BLaER1 (cell line): ENCODE data around the gene INHBA.

Experiments
- H3K27ac ChIP-seq: shearing (Covaris generic); formaldehyde crosslinking; 2 replicates; pipeline ENCODE4 v1.8.1; 2022
- H3K27me3 ChIP-seq: shearing (Covaris generic); formaldehyde crosslinking; 2 replicates; pipeline ENCODE4 v1.8.1; 2022
- H3K36me3 ChIP-seq: shearing (Covaris generic); formaldehyde crosslinking; 2 replicates; pipeline ENCODE4 v1.8.1; 2022
- H3K4me1 ChIP-seq: shearing (Covaris generic); formaldehyde crosslinking; 2 replicates; pipeline ENCODE4 v1.8.1; 2022
- H3K4me2 ChIP-seq: shearing (Covaris generic); formaldehyde crosslinking; 2 replicates; pipeline ENCODE4 v1.8.1; 2022
- H3K4me3 ChIP-seq: shearing (Covaris generic); formaldehyde crosslinking; 2 replicates; pipeline ENCODE4 v1.8.1; 2022
- H3K9ac ChIP-seq: shearing (Covaris generic); formaldehyde crosslinking; 2 replicates; pipeline ENCODE4 v1.8.1; 2022
- H3K9me3 ChIP-seq: shearing (Covaris generic); formaldehyde crosslinking; 2 replicates; pipeline ENCODE4 v1.8.1; 2022
- H4K20me1 ChIP-seq: shearing (Covaris generic); formaldehyde crosslinking; 2 replicates; pipeline ENCODE4 v1.8.1; 2022
- Cebpa-rat ChIP-seq: shearing (Covaris generic); IDR thresholded peaks from 2 replicates; pipeline ENCODE4 v1.8.1; 2022

INHBA gene

DNA sequence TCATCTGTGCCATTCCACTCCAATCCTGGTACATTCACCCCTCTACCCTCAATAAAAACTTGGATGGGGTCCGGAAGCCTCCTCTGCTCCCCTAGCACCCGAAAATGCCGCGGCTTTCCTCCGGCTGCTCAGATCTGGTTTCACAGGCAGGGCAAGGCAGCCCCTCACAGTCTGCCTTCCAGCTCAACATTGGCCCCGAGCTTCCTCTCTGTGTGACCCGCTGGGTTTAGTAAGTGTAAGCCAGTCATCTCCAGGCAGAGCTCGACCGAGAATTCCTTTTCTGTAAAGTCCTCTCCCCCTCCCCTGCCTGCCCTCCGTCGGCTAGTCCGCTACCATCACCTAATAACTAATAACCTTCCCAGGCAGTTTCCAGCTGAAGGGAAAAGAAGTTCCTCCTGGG is 3.4 kb downstream of the INHBA start:
- Histone ChIP-seq H3K27me3 (peaks cover 37% of the 10 kb centered on the region), H3K4me1 (no peaks in the 10 kb centered on the region), H3K36me3 (no peaks in the 10 kb centered on the region), H3K4me3 (no peak overlapping the region), H3K27ac (no peak overlapping the region), H3K9me3 (no peaks in the 10 kb centered on the region), H4K20me1 (no peaks in the 10 kb centered on the region), H3K4me2 (no peak overlapping the region), H3K9ac (no peak overlapping the region)
- no peak for TF ChIP-seq Cebpa-rat

DNA sequence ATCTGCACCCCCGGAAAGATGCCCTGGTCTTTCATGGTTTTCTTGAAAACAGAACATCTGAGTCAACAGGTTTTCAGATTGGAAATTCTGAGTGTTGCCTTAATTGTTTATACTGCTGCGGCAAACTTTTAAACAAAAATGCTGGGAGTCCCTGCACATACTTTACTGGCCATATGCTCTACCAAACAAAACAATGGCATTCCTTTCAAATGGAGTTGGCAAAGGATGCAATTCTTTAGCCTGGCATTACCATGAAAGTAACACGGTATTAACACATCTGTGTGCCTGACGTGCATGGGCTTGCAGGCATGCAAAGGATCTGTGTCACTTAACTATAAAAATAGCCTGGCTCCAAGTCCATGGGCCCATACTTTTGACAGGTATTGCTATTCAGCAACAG is 4.2 kb downstream of the INHBA start:
- Histone ChIP-seq H3K9me3 (no peaks in the 10 kb centered on the region), H3K27ac (no peak overlapping the region), H3K27me3 (peaks cover 37% of the 10 kb centered on the region), H3K4me1 (no peaks in the 10 kb centered on the region), H3K36me3 (no peaks in the 10 kb centered on the region), H3K4me2 (no peak overlapping the region), H3K9ac (no peak overlapping the region), H4K20me1 (no peaks in the 10 kb centered on the region), H3K4me3 (no peak overlapping the region)
- TF ChIP-seq Cebpa-rat: no peak

DNA sequence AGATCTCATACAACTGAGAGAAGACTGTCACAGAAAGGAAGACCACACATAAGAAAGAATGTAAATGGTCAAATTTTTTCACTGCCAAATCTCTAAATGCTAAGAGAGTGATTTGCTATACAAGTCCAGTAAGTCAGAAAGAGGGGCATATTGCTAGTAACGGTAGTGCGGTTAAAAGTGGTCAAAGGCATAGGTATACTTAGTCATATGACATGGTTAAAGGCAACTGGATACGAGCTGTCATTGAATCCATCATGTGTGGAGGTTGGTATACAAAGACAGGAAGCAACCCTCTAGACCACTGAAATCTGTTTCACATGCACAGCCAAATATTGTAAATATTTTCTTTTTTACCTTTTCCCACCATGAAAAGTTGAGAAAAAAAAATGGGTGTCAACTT is 4.8 kb downstream of the INHBA start:
- Histone ChIP-seq H3K36me3 (no peaks in the 10 kb centered on the region), H3K27ac (no peak overlapping the region), H4K20me1 (no peaks in the 10 kb centered on the region), H3K9me3 (no peaks in the 10 kb centered on the region), H3K4me1 (no peaks in the 10 kb centered on the region), H3K4me2 (no peak overlapping the region), H3K27me3 (peaks cover 37% of the 10 kb centered on the region), H3K4me3 (no peak overlapping the region), H3K9ac (no peak overlapping the region)
- no peak for TF ChIP-seq Cebpa-rat

GRCh38 chr7:41696323-41696916 is 6.5 kb downstream of the INHBA start:
- Histone ChIP-seq H4K20me1 (no peaks in the 10 kb centered on the region), H3K4me3 (no peak overlapping the region), H3K36me3 (no peaks in the 10 kb centered on the region), H3K9me3 (no peaks in the 10 kb centered on the region), H3K27me3 (peaks cover 29% of the 10 kb centered on the region), H3K4me1 (no peaks in the 10 kb centered on the region), H3K27ac (no peak overlapping the region), H3K4me2 (no peak overlapping the region), H3K9ac (no peak overlapping the region)
- TF ChIP-seq Cebpa-rat: no peak

DNA sequence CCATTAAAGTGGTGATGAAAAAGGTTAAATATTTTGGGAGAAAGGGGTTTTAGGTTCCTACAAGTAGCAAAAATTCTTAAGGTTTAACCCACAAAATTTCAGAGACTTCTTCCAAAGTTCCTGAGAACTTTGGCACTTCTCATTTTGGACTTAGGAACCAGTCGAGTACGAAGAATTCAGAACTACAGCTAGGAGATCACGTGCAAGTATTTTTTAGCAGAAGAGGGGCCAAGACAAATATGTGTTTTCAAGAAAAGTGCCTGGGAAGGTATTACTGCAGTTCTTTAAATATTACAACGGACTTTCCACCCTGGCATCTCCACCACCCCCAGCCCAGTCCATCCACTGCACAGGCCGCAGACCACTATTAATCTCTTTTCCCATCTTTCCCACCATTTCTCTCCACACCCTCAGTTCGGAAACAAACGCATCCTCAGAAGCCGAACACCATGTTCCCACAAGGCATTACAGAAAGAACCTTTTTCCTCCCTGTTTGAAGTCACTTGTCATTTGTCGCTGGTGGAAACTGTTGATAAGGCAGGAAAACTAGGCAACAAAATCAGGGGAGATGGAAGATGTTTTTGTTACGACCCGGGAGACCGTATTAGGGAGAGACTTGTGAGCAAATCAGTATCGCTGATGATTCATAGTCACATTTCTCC is 7.1 kb downstream of the INHBA start:
- Histone ChIP-seq H3K36me3 (no peaks in the 10 kb centered on the region), H3K27ac (no peak overlapping the region), H3K9ac (no peak overlapping the region), H3K27me3 (peaks cover 23% of the 10 kb centered on the region), H3K4me2 (no peak overlapping the region), H4K20me1 (no peaks in the 10 kb centered on the region), H3K9me3 (no peaks in the 10 kb centered on the region), H3K4me3 (no peak overlapping the region), H3K4me1 (no peaks in the 10 kb centered on the region)
- TF ChIP-seq Cebpa-rat: no peak

GRCh38 chr7:41694495-41694894 is 8.4 kb downstream of the INHBA start:
- H4K20me1 ChIP-seq: no peaks in the 10 kb centered on the region

DNA sequence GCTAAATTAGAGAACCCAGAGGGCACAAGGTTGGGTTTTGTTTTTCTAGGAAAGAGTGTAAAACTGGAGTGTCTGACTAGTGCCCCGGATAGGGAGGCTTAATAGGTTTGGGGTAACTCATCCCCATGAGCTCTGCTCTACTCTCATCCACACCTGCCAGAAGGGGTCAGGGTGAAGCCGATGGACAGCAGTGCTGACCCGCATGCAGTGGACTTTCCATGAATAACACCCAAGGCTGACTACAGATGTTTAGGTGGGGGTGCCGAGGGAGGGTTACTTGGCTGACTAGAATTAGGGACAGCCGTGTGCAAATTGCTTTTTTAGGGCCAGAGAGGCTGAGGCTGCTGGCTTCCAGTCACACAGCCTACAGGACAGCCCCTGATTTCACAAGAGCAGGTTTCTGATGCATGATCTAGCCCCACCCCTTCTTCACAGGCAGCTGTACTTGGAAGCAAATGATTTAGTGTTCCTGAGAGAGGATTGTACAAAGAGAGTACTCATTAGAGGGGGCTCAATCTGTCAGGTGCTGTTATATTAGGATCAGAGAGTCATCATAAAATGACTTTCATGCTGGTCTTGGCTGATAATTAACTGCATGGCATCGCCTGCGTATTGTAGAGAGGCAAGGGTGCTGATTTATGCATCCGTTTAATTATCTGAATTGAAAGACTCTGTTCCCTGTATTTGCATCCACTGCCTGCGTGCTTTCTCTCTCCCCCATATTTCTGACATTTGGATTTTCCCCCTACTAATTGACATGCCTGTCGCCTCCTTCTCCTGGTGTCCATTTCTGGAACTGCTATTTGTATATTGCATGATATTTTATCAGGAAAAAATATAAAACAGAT is 9.5 kb downstream of the INHBA start:
- Histone ChIP-seq H3K27ac (no peak overlapping the region), H3K36me3 (no peaks in the 10 kb centered on the region), H3K4me3 (no peak overlapping the region), H3K9me3 (no peaks in the 10 kb centered on the region), H4K20me1 (no peaks in the 10 kb centered on the region), H3K4me2 (no peak overlapping the region), H3K9ac (no peak overlapping the region), H3K27me3 (peaks cover under 1% of the 10 kb centered on the region; the same call in 1 of the 2 replicates), H3K4me1 (no peaks in the 10 kb centered on the region)
- no peak for TF ChIP-seq Cebpa-rat

More at GRCh38 chr7:41694495-41694894, 8.4 kb downstream of the INHBA start:
- Histone ChIP-seq H3K4me3 (no peak overlapping the region), H3K27me3 (peaks cover 12% of the 10 kb centered on the region), H3K9ac (no peak overlapping the region), H3K36me3 (no peaks in the 10 kb centered on the region), H3K9me3 (no peaks in the 10 kb centered on the region), H3K4me1 (no peaks in the 10 kb centered on the region), H3K4me2 (no peak overlapping the region), H3K27ac (no peak overlapping the region)
- no peak for TF ChIP-seq Cebpa-rat

- Histone ChIP-seq H3K4me2 (no peak overlapping the region), H3K36me3 (no peaks in the 10 kb centered on the region), H3K9ac (no peak overlapping the region), H3K27me3 (no peaks in the 10 kb centered on the region), H4K20me1 (no peaks in the 10 kb centered on the region), H3K4me1 (no peaks in the 10 kb centered on the region), H3K9me3 (no peaks in the 10 kb centered on the region), H3K4me3 (no peak overlapping the region), H3K27ac (no peak overlapping the region)
- no peak for TF ChIP-seq Cebpa-rat
Observed at GRCh38 chr7:41692251-41692650, 10.6 kb downstream of the INHBA start.

DNA sequence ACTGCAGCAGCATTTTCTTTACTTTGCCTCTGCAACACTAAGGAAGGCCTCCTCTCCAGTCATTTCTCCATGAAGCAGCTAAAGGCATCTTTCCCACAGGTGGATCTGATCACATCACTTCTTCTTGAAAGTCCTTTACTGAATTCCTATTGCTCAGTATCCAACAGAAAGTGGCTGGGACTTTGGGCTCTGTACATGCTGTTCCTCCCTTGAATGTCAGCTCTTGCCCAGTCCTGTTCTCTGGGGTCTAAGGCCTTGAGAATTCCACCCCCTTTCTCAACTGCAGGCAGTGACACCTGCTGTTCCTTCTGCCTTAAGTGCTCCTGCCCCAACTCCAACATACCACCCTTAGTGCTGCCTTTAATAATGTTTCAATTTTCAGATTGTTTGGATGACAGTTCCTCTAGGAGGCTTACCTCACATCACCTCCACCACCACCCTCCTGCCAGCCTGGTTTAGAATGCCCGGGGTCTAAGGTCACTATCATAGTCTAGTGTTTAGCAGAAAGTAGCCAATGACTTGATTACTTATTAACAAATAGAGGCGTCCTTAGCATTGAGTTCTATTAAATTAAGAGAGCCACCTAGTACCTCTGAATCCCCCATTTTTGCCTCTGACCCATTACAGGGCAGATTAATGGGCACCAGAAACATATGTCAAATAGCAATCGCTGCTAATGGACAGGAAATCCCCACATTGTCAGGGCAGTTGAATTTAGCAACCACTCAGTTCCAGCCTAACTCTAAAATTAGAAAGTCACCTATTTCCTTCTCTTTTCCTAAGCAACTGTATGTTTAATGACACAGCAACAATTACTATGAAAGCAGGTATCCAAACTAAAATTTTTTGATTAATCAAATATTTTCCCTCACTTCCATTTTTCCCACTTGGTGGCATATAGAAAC is 11.4 kb downstream of the INHBA start:
- Histone ChIP-seq H3K9me3 (no peaks in the 10 kb centered on the region), H3K27me3 (no peaks in the 10 kb centered on the region), H3K9ac (no peak overlapping the region), H4K20me1 (no peaks in the 10 kb centered on the region), H3K27ac (no peak overlapping the region), H3K4me1 (no peaks in the 10 kb centered on the region), H3K4me2 (no peak overlapping the region), H3K36me3 (no peaks in the 10 kb centered on the region), H3K4me3 (no peak overlapping the region)
- no peak for TF ChIP-seq Cebpa-rat
